Endothelial cell of umbilical vein (primary cell): ENCODE measurements around the gene STOM.

Experiments used
- EZH2 ChIP-seq: IDR thresholded peaks from 2 replicates; pipeline ENCODE4 v1.6.1; 2012; ENCODE audit warnings: borderline replicate concordance, low read depth, mild to moderate bottlenecking, moderate library complexity, low read length, inconsistent platforms; ENCODE audit not compliant: severe bottlenecking
- FOS ChIP-seq: IDR thresholded peaks from 2 replicates; pipeline ENCODE4 v1.6.1; 2011; ENCODE audit warnings: mild to moderate bottlenecking, low read length, moderate library complexity, borderline replicate concordance; ENCODE audit not compliant: insufficient read depth
- MYC ChIP-seq: IDR thresholded peaks from one replicate; pipeline ENCODE4 v1.6.1; 2011; ENCODE audit warnings: mild to moderate bottlenecking, low read depth, low read length
- POLR2A ChIP-seq: IDR thresholded peaks from 2 replicates; pipeline ENCODE4 v1.6.1; 2012; ENCODE audit warnings: low read depth, mild to moderate bottlenecking, control low read depth, low read length
- POLR2AphosphoS5 ChIP-seq: IDR thresholded peaks from 2 replicates; pipeline ENCODE4 v1.6.1; 2012; ENCODE audit warnings: low read depth, mild to moderate bottlenecking, control low read depth, low read length, moderate library complexity; ENCODE audit not compliant: insufficient read depth
- TF ChIP-seq, protein P1 (sequence below), 2 donors: IDR thresholded peaks; 1 replicate in 1 of 2; 2 replicates in 1 of 2; pipeline ENCODE4 v1.5.1; 2011; ENCODE audit warnings: low read length in 2 of 2, mild to moderate bottlenecking in 2 of 2, moderate library complexity in 2 of 2, control low read depth in 1 of 2, inconsistent platforms in 1 of 2, low read depth in 1 of 2; ENCODE audit not compliant: insufficient read depth in 1 of 2; ENCODE audit errors: extremely low read depth in 1 of 2
- TF ChIP-seq, protein P2 (sequence below): IDR thresholded peaks from 2 replicates; pipeline ENCODE4 v1.6.1; 2011; ENCODE audit not compliant: insufficient read depth, insufficient read length

DNA sequence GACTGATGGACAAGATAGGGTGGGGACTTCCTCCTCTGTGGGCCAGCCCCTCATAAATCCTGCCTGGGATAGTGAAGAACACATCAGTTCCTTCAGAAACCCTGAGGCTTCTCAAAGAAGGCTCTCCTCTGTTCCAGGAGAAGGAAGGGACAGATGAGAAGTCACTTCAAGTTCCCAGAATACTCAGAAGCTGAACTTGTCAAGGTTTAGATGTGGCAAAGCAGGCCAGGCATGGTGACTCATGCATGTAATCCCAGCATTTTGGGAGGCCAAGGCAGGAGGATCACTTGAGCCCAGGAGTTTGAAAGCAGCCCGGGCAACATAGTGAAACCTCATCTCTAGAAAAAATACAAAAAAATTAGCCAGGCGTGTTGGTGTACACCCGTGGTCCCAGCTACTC lies 38.5 kb downstream of the STOM start:
- TF ChIP-seq, protein P1, sequence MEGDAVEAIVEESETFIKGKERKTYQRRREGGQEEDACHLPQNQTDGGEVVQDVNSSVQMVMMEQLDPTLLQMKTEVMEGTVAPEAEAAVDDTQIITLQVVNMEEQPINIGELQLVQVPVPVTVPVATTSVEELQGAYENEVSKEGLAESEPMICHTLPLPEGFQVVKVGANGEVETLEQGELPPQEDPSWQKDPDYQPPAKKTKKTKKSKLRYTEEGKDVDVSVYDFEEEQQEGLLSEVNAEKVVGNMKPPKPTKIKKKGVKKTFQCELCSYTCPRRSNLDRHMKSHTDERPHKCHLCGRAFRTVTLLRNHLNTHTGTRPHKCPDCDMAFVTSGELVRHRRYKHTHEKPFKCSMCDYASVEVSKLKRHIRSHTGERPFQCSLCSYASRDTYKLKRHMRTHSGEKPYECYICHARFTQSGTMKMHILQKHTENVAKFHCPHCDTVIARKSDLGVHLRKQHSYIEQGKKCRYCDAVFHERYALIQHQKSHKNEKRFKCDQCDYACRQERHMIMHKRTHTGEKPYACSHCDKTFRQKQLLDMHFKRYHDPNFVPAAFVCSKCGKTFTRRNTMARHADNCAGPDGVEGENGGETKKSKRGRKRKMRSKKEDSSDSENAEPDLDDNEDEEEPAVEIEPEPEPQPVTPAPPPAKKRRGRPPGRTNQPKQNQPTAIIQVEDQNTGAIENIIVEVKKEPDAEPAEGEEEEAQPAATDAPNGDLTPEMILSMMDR (IDR thresholded peaks at IDR 0.05; ENCODE audit: extremely low read depth in 1 of 2, insufficient read depth in 1 of 2, low read depth in 1 of 2, low read length in 2 of 2): no peak
- TF ChIP-seq MYC: no peak
- no peak for TF ChIP-seq POLR2AphosphoS5
- no peak for TF ChIP-seq POLR2A
- no peak for TF ChIP-seq FOS
- TF ChIP-seq EZH2: no peak
- TF ChIP-seq, protein P2, sequence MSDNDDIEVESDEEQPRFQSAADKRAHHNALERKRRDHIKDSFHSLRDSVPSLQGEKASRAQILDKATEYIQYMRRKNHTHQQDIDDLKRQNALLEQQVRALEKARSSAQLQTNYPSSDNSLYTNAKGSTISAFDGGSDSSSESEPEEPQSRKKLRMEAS: no peak
